Amygdala (tissue), 56 donors: ENCODE results near the gene PLOD2.

Experiments used
- DNase-seq, 56 donors: peaks; one replicate each; lab custom pipeline; 2025; lab: John Stamatoyannopoulos, UW

The PLOD2 gene

GRCh38 chr3:146052791-146053310 lies 108.1 kb downstream of the PLOD2 start:
- no peak for DNase-seq

GRCh38 chr3:146052056-146052790 lies 108.8 kb downstream of the PLOD2 start:
- no peak for DNase-seq

GRCh38 chr3:146050691-146051090 lies 110.3 kb downstream of the PLOD2 start:
- no peak for DNase-seq

- DNase-seq: no peak
These were observed 113.5 kb downstream of the PLOD2 start for GRCh38 chr3:146047485-146047884.

GRCh38 chr3:146044046-146044445 lies 116.9 kb downstream of the PLOD2 start:
- DNase-seq: peak in 4 of 56 donors; percentile 1 to 7 (median 4)

GRCh38 chr3:146040630-146041029 lies 120.4 kb downstream of the PLOD2 start:
- DNase-seq: no peak

GRCh38 chr3:146037697-146038096 lies 123.3 kb downstream of the PLOD2 start:
- DNase-seq: no peak

GRCh38 chr3:146036281-146036680 lies 124.7 kb downstream of the PLOD2 start:
- no peak for DNase-seq

- DNase-seq: no peak
These were observed 125.6 kb downstream of the PLOD2 start for GRCh38 chr3:146035366-146035765.

- no peak for DNase-seq
These were observed 127.0 kb downstream of the PLOD2 start for GRCh38 chr3:146033950-146034349.

- DNase-seq: no peak
These were observed 134.4 kb downstream of the PLOD2 start for GRCh38 chr3:146026547-146026946.

- no peak for DNase-seq
These were observed 136.7 kb downstream of the PLOD2 start for GRCh38 chr3:146024260-146024659.

- no peak for DNase-seq
These were observed 140.0 kb downstream of the PLOD2 start for GRCh38 chr3:146020969-146021368.

GRCh38 chr3:146019508-146019907 lies 141.5 kb downstream of the PLOD2 start:
- no peak for DNase-seq
